Right atrium auricular region (tissue), 2 donors: ENCODE results near the gene PAN3. TPM values are rescaled to one million over a fixed set of nuclear protein-coding genes. Genes with fewer than 3 reads are reported as not detected.

Source experiments
- DNase-seq: peaks from one replicate; pipeline ENCODE4 v3.0.0-alpha.2; 2019; ENCODE audit warnings: low spot score
- H3K27ac ChIP-seq, 2 donors: fragments of 200-600 bp; sonication (generic); 1 replicate in 1 of 2; 2 replicates in 1 of 2; pipeline ENCODE4 v1.5.1; 2016 to 2019
- H3K27me3 ChIP-seq, 2 donors: fragments of 200-600 bp; sonication (generic); one replicate each; pipeline versions ENCODE4 v1.5.1 to v1.6.0; 2017 to 2019
- H3K36me3 ChIP-seq: fragments of 200-600 bp; sonication (generic); one replicate; pipeline ENCODE4 v1.5.1; 2016
- H3K4me1 ChIP-seq, 2 donors: fragments of 200-600 bp; sonication (generic); one replicate each; pipeline versions ENCODE4 v1.5.1 to v1.6.0; 2017 to 2019
- H3K4me3 ChIP-seq, 2 donors: fragments of 200-600 bp; sonication (generic); 1 replicate in 1 of 2; 2 replicates in 1 of 2; pipeline ENCODE4 v1.5.1; 2017 to 2019; ENCODE audit warnings: mild to moderate bottlenecking in 1 of 2, moderate library complexity in 1 of 2
- H3K9me3 ChIP-seq, 2 donors: fragments of 200-600 bp; sonication (generic); one replicate each; pipeline ENCODE4 v1.5.1; 2019
- total RNA-seq, 2 donors: library from RNA; depleted of rRNA; stranded (reverse); fragments of >200 nt; gene quantifications; one replicate each; pipeline ENCODE4 v1.1.0, GENCODE V29; 2016
- TF ChIP-seq, protein P1 (sequence below), 2 donors: fragments of 200-600 bp; sonication (generic); IDR thresholded peaks; one replicate each; pipeline ENCODE4 v1.5.1; 2019; ENCODE audit warnings: antibody characterized with exemption in 2 of 2

PAN3 gene
- total RNA-seq, 2 donors from 2014 or later, result 8.7 to 12.0 TPM

- no peaks in the 10 kb centered on the region for H3K27me3 ChIP-seq
- DNase-seq, result no peak
Measured at GRCh38 chr13:28316129-28316528, 177.8 kb downstream of the PAN3 start.

GRCh38 chr13:28316836-28317235 lies 178.5 kb downstream of the PAN3 start:
- Histone ChIP-seq H3K9me3 (no peaks in the 10 kb centered on the region), H3K27me3 (no peaks in the 10 kb centered on the region), H3K4me3 (no peak overlapping the region), H3K27ac (peak overlapping the region in 1 of 2 donors; percentile 26), H3K4me1 (no peaks in the 10 kb centered on the region), H3K36me3 (no peaks in the 10 kb centered on the region)
- DNase-seq, result no peak
- TF ChIP-seq, protein P1, sequence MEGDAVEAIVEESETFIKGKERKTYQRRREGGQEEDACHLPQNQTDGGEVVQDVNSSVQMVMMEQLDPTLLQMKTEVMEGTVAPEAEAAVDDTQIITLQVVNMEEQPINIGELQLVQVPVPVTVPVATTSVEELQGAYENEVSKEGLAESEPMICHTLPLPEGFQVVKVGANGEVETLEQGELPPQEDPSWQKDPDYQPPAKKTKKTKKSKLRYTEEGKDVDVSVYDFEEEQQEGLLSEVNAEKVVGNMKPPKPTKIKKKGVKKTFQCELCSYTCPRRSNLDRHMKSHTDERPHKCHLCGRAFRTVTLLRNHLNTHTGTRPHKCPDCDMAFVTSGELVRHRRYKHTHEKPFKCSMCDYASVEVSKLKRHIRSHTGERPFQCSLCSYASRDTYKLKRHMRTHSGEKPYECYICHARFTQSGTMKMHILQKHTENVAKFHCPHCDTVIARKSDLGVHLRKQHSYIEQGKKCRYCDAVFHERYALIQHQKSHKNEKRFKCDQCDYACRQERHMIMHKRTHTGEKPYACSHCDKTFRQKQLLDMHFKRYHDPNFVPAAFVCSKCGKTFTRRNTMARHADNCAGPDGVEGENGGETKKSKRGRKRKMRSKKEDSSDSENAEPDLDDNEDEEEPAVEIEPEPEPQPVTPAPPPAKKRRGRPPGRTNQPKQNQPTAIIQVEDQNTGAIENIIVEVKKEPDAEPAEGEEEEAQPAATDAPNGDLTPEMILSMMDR (IDR thresholded peaks at IDR 0.05), result no peak

More at GRCh38 chr13:28316129-28316528, 177.8 kb downstream of the PAN3 start:
- Histone ChIP-seq H3K9me3 (no peaks in the 10 kb centered on the region), H3K36me3 (no peaks in the 10 kb centered on the region), H3K4me1 (no peaks in the 10 kb centered on the region), H3K4me3 (no peak overlapping the region), H3K27ac (no peak overlapping the region)
- TF ChIP-seq, protein P1 (IDR thresholded peaks at IDR 0.05), result no peak

DNA sequence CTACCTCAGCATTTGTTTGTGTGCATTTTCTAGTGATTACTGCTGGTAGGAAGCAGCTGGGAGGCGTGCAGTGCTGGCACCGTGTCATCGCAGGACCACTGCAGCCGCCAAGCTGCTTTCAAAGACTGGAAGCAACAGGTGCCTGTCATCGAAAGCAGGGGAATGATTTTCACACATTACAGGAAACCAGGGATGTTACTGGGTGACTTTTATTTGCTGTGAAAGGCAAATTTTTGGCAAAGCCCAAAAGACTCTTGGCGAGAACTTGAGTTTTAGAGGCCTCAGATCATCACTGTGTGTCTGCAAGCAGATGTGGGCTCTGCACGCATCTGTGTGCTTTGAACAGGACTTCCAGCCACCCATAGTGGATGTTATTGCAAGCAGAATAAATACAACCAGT lies 180.2 kb downstream of the PAN3 start:
- Histone ChIP-seq H3K27me3 (no peaks in the 10 kb centered on the region), H3K4me3 (no peak overlapping the region), H3K27ac (no peak overlapping the region), H3K4me1 (no peaks in the 10 kb centered on the region), H3K9me3 (no peaks in the 10 kb centered on the region), H3K36me3 (no peaks in the 10 kb centered on the region)
- no peak for DNase-seq
- TF ChIP-seq, protein P1 (IDR thresholded peaks at IDR 0.05), result no peak

- Histone ChIP-seq H3K4me3 (no peak overlapping the region), H3K27me3 (no peaks in the 10 kb centered on the region), H3K27ac (no peak overlapping the region), H3K9me3 (no peaks in the 10 kb centered on the region), H3K36me3 (no peaks in the 10 kb centered on the region), H3K4me1 (peaks cover 0 to 6% of the 10 kb centered on the region in 2 donors)
- TF ChIP-seq, protein P1 (IDR thresholded peaks at IDR 0.05), result no peak
- no peak for DNase-seq
Measured at GRCh38 chr13:28319528-28319927, 181.2 kb downstream of the PAN3 start.

GRCh38 chr13:28320209-28320608 lies 181.9 kb downstream of the PAN3 start:
- DNase-seq, result no peak
- Histone ChIP-seq H3K27me3 (no peaks in the 10 kb centered on the region), H3K27ac (no peak overlapping the region), H3K4me1 (peaks cover 0 to 13% of the 10 kb centered on the region in 2 donors), H3K4me3 (no peak overlapping the region), H3K9me3 (no peaks in the 10 kb centered on the region), H3K36me3 (no peaks in the 10 kb centered on the region)
- TF ChIP-seq, protein P1 (IDR thresholded peaks at IDR 0.05), result no peak

GRCh38 chr13:28320884-28321574 lies 182.7 kb downstream of the PAN3 start:
- no peak for DNase-seq
- Histone ChIP-seq H3K27me3 (no peaks in the 10 kb centered on the region), H3K4me3 (no peak overlapping the region), H3K27ac (no peak overlapping the region), H3K36me3 (no peaks in the 10 kb centered on the region), H3K4me1 (peaks cover 0 to 16% of the 10 kb centered on the region in 2 donors), H3K9me3 (no peaks in the 10 kb centered on the region)
- TF ChIP-seq, protein P1 (IDR thresholded peaks at IDR 0.05), result no peak
